Measurements from ENCODE around the gene CNNM1. TPM values are rescaled to one million over a fixed set of nuclear protein-coding genes. Genes with fewer than 3 reads are reported as not detected.

Gene CNNM1
- total and polyA plus RNA-seq, 8 donors, result 0.53 to 1.6 (median 1.3) TPM

DNA sequence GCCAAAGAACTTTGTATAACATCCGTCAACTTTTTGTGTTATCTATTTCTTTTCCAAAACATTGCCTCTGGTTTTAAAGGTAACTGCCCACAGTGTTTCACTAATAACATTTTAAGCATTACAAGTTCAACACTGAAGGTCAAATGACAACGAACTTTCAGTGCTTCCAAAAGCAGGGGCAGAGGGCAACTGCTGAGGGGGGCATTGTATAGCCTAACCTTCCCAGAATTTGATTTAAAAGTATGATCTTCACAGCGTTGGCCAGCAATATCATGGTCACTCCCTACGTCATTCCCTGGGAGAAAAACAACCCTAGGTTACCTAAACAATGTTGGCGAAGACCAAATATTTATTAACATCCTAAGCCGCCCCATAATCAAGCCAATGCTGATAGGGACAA, 103.7 kb downstream of the CNNM1 start:
- no peaks in the 10 kb centered on the region for H3K27me3 ChIP-seq
- H3K36me3 ChIP-seq, result no peaks in the 10 kb centered on the region
- no peak for DNase-seq
- H3K27ac ChIP-seq, result no peak overlapping the region
- no peak overlapping the region for H3K4me3 ChIP-seq
- no peaks in the 10 kb centered on the region for H3K9me3 ChIP-seq
- FAIRE-seq, result no peak
- whole genome bisulfite sequencing, 2 donors, result 43% methylated on average over 6 of the region's 6 CpGs
- intact Hi-C loops (cut with DNase I), result no loop called here
- ATAC-seq, result no peak
- TF ChIP-seq, protein P1, sequence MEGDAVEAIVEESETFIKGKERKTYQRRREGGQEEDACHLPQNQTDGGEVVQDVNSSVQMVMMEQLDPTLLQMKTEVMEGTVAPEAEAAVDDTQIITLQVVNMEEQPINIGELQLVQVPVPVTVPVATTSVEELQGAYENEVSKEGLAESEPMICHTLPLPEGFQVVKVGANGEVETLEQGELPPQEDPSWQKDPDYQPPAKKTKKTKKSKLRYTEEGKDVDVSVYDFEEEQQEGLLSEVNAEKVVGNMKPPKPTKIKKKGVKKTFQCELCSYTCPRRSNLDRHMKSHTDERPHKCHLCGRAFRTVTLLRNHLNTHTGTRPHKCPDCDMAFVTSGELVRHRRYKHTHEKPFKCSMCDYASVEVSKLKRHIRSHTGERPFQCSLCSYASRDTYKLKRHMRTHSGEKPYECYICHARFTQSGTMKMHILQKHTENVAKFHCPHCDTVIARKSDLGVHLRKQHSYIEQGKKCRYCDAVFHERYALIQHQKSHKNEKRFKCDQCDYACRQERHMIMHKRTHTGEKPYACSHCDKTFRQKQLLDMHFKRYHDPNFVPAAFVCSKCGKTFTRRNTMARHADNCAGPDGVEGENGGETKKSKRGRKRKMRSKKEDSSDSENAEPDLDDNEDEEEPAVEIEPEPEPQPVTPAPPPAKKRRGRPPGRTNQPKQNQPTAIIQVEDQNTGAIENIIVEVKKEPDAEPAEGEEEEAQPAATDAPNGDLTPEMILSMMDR (IDR thresholded peaks at IDR 0.05), result no peak
- peaks cover 3 to 16% (median 10%) of the 10 kb centered on the region in 3 donors for H3K4me1 ChIP-seq

DNA sequence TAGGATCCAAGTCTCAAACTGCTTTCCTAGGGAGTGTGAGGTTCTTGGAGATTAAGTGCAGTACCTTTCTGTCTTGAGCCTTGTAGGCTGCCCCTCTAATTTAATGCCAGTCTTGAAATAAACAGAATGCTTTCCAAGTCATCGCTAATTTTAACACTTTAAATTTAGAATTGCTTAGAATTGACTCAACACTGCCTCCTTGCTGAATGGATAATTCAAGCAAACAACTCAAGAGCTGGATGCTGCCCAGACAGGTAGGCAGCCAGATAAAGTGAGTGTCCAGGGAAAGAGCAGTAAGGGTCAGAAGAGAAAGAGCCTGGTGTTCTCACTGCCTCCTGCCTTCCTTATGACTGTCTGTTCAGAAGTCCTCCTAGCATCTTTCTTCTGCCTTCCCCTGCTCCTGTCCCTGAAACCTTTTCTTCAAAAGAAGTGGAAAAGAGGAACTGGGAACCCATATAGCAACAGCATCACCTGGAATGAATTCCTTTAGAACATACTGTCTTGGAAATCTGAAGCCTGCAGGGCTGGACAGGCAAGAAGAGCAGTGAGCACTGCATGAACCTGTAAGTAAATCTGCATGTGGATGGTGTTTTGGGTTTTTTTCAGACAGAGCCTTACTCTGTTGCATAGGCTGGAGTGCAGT, 104.3 kb downstream of the CNNM1 start:
- Histone ChIP-seq H3K27ac (no peak overlapping the region), H3K4me1 (peaks cover 0 to 16% (median 10%) of the 10 kb centered on the region in 3 donors)
- ATAC-seq, result no peak

DNA sequence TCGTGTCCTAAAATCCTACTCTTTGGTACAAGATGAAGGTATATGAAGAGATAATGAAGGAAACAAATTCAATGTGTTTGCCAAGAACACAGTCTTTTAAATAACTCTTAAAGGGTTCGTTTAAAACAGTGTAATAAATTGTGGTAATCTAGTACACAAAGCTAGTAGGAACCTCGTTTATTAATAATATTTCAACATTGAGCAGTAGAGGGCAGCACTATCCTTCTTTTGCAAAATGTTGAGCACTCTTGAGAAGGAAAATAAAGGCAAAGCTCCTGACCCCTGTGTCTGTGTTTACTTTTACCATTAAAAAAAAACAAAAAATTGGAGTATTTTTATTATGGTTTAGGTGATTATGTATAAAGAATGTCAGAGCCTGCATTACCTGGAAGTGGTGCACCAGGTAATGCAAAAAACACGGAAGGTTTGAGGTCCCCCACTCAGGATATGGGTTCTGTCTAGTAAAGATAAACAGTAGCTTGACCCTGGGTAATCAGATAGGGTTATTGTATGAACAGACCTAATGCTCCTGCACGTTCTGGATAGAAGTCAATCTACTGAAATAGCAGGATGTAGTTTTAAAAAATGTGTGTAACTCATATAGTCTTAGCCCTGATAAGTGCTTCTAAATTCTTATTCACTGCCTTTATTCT, 107.0 kb downstream of the CNNM1 start:
- no peaks in the 10 kb centered on the region for H3K27me3 ChIP-seq
- peaks cover 0 to 10% (median 6%) of the 10 kb centered on the region in 3 donors for H3K4me1 ChIP-seq
- intact Hi-C loops (cut with DNase I), result no loop called here
- TF ChIP-seq, protein P1 (IDR thresholded peaks at IDR 0.05), result peak in 3 of 4 donors; percentile 24 to 42 (median 39)
- no peak overlapping the region for H3K4me3 ChIP-seq
- ATAC-seq, result peak in 3 of 4 donors; percentile 66 to 69 (median 69)
- 29 to 33% methylated on average over 5 of the region's 5 CpGs for WGBS, 2 donors
- no peak overlapping the region for H3K27ac ChIP-seq
- DNase-seq, result no peak
- H3K9me3 ChIP-seq, result peaks cover 0 to 4% (median 0%) of the 10 kb centered on the region in 4 donors
- FAIRE-seq, result peak; percentile 95
- no peaks in the 10 kb centered on the region for H3K36me3 ChIP-seq

More for the DNA sequence above, 104.3 kb downstream of the CNNM1 start:
- intact Hi-C loops (cut with DNase I), result no loop called here
- Histone ChIP-seq H3K36me3 (no peaks in the 10 kb centered on the region), H3K27me3 (no peaks in the 10 kb centered on the region), H3K9me3 (no peaks in the 10 kb centered on the region), H3K4me3 (no peak overlapping the region)
- FAIRE-seq, result no peak
- TF ChIP-seq, protein P1 (IDR thresholded peaks at IDR 0.05), result no peak
- DNase-seq, result no peak
- WGBS, 2 donors, result 0 to 4% methylated on average over 1 of the region's 1 CpG

DNA sequence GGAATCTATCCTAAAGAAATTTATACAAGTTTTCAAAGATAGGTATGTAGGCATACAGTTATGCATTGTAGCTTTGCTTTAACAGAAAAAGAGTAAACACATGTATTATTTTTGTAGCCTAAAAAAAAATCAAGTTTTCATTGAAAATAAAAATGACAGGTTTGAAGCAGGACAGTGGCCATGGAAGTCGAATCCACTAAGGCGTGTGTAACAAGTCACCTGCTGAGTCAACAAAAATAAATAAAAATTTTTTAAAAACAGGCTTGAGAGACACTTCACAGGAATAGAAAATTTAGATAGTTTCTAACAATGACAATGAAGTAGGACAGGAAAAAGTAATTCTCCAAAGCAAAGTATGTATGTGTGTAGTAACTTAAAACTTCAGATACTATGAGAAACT, 109.7 kb downstream of the CNNM1 start:
- DNase-seq, result no peak
- 85 to 95% methylated on average over 2 of the region's 2 CpGs for WGBS, 2 donors
- ATAC-seq, result no peak
- no peak overlapping the region for H3K27ac ChIP-seq
- H3K4me1 ChIP-seq, result peaks cover 0 to under 1% (median 0%) of the 10 kb centered on the region in 3 donors
- peaks cover 0 to 4% (median 0%) of the 10 kb centered on the region in 4 donors for H3K9me3 ChIP-seq
- TF ChIP-seq, protein P1 (IDR thresholded peaks at IDR 0.05), result no peak
- no peak for FAIRE-seq
- intact Hi-C loops (cut with DNase I), result no loop called here
- H3K36me3 ChIP-seq, result no peaks in the 10 kb centered on the region
- no peaks in the 10 kb centered on the region for H3K27me3 ChIP-seq
- H3K4me3 ChIP-seq, result no peak overlapping the region

DNA sequence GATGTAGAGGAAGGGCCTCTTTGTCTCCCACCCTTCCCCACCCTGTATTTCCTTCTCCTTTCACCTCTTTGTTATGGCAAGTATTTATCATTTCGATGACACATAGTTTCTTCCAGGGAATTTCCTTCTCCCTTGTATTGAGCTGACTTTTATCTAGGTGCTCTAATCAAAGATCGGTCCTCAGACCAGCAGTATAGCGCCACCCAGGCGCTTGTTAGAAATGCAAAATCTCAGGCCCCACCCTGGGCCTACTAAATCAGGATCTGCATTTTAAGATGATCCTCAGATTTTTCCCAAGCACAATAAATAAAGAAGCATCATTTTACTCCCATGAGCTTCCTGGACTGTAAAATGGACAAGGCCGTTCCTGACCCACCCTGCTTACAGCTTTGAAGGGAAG, 113.2 kb downstream of the CNNM1 start:
- ATAC-seq (no peak), FAIRE-seq (no peak), DNase-seq (no peak)
- Histone ChIP-seq H3K27ac (no peak overlapping the region), H3K9me3 (peaks cover 0 to 4% (median 0%) of the 10 kb centered on the region in 4 donors), H3K4me3 (no peak overlapping the region), H3K4me1 (no peaks in the 10 kb centered on the region), H3K27me3 (no peaks in the 10 kb centered on the region), H3K36me3 (no peaks in the 10 kb centered on the region)
- TF ChIP-seq, protein P1 (IDR thresholded peaks at IDR 0.05), result no peak
- 72 to 83% methylated on average over 5 of the region's 5 CpGs for WGBS, 2 donors
- intact Hi-C loops (cut with DNase I), result loop anchor here in 1 of 3 donors (10.0 kb wide), 1 partner anchor 172 kb away; no protein-coding TSS in a partner anchor
